ENCODE measurements around the gene CDC42SE2.

DNA sequence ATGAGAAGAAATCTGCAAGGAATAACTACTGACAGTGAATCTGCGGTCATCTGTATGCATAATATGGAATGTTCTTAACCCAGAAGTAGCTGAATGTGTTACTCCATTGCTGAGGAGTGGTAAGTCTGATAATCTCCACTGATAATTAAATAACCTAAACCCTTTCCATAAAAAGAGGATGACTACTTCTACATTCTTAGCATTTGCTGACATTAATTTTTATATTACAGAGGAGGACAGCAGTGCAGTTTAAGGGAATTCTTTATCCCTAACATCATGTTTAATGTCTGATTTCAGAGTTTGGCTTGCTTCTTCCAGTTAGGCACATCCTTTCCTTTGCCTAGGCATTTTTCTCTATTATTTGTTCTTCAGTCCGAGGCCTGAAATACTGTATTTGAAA lies 52.2 kb downstream of the CDC42SE2 start:
- TF ChIP-seq, protein P1, sequence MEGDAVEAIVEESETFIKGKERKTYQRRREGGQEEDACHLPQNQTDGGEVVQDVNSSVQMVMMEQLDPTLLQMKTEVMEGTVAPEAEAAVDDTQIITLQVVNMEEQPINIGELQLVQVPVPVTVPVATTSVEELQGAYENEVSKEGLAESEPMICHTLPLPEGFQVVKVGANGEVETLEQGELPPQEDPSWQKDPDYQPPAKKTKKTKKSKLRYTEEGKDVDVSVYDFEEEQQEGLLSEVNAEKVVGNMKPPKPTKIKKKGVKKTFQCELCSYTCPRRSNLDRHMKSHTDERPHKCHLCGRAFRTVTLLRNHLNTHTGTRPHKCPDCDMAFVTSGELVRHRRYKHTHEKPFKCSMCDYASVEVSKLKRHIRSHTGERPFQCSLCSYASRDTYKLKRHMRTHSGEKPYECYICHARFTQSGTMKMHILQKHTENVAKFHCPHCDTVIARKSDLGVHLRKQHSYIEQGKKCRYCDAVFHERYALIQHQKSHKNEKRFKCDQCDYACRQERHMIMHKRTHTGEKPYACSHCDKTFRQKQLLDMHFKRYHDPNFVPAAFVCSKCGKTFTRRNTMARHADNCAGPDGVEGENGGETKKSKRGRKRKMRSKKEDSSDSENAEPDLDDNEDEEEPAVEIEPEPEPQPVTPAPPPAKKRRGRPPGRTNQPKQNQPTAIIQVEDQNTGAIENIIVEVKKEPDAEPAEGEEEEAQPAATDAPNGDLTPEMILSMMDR (IDR thresholded peaks at IDR 0.05 in 8 of 11, conservative IDR thresholded peaks at IDR 0.05 in 3 of 11) = no peak
- no peak for TF ChIP-seq POLR2A (IDR thresholded peaks at IDR 0.05)
- TF ChIP-seq POLR2AphosphoS5 (IDR thresholded peaks at IDR 0.05) = no peak

All from spleen (tissue), 7 donors.